Motor neuron (in vitro differentiated cells): ENCODE results near the gene BPIFB4. TPM values are rescaled to one million over a fixed set of nuclear protein-coding genes. Genes with fewer than 3 reads are reported as not detected.
"Not testable (repeated sequence)": the region's sequence is repeated elsewhere in the genome, so short reads cannot be mapped to it uniquely, and the experiment has no call there.

Experiments used
- ATAC-seq, 8 experiments: fragments of 200-7000 bp; cut with Tn5 transposase; replicated peaks in 6 of 8; 2 replicates each; pipeline ENCODE4 v1.8.0; 2021; ENCODE audit warnings: mild to moderate bottlenecking in 8 of 8, moderate library complexity in 8 of 8
- H3K27ac ChIP-seq, 2 donors: fragments of 250-450 bp; sonication (Bioruptor Pico); 2 replicates each; pipeline ENCODE4 v1.9.0; 2021; ENCODE audit warnings: antibody characterized with exemption in 2 of 2, mild to moderate bottlenecking in 2 of 2, moderate library complexity in 1 of 2
- H3K4me1 ChIP-seq, 2 donors: fragments of 250-450 bp; sonication (Bioruptor Pico); replicated peaks in 1 of 2; 2 replicates each; pipeline ENCODE4 v1.6.1; 2021; ENCODE audit warnings: antibody characterized with exemption in 2 of 2, mild to moderate bottlenecking in 2 of 2, moderate library complexity in 1 of 2
- H3K4me3 ChIP-seq, 5 donors: fragments of 250-450 bp; sonication (Bioruptor Pico); 2 replicates each; pipeline ENCODE4 v1.9.0; 2021; ENCODE audit warnings: antibody characterized with exemption in 5 of 5, mild to moderate bottlenecking in 5 of 5, moderate library complexity in 4 of 5
- WGBS, 10 experiments: fragments of 450-650 bp; shearing (Covaris generic); methylation state at CpG; one replicate each; pipeline ENCODE4 v1.0.0; 2022; 5-methylcytosine and 5-hydroxymethylcytosine counted together
- in situ Hi-C, 9 experiments: fragments of 400-800 bp; cut with MboI; loops; one replicate each; pipeline ENCODE4 v1.15.0; 2021; ENCODE audit warnings: low sequenced_read_pairs in 9 of 9, low pct_unique_long_range_greater_than_20kb in 2 of 9; ENCODE audit not compliant: unreplicated experiment in 9 of 9
- total RNA-seq, 8 experiments: library from RNA; unstranded; fragments of 300-600 nt; gene quantifications; 2 replicates each; pipeline versions ENCODE4 v1.2.3 to v1.2.4, GENCODE V29; 2022

BPIFB4 gene
- total RNA-seq, 8 experiments from 2014 or later, result 0.33 TPM; not detected in 7

- H3K4me3 ChIP-seq, in situ Hi-C loops, ATAC-seq, H3K4me1 ChIP-seq, H3K27ac ChIP-seq: not testable (repeated sequence)
- 19 to 83% (median 69%) methylated on average over 2 to 14 of the region's 15 CpGs; no CpG with 5 or more reads in 2 of the 10 experiments for WGBS, 10 experiments
Observed at GRCh38 chr20:33045129-33045721, 34.2 kb upstream of the BPIFB4 start.

GRCh38 chr20:33046412-33046811, 33.0 kb upstream of the BPIFB4 start:
- WGBS, 10 experiments, result 0 to 88% (median 33%) methylated on average over 1 to 3 of the region's 3 CpGs; no CpG with 5 or more reads in 1 of the 10 experiments
- H3K4me3 ChIP-seq, result no peak overlapping the region
- no peaks in the 10 kb centered on the region for H3K4me1 ChIP-seq
- ATAC-seq, result no peak
- no peak overlapping the region for H3K27ac ChIP-seq
- in situ Hi-C loops, result no loop called here

GRCh38 chr20:33051333-33051732, 28.1 kb upstream of the BPIFB4 start:
- Histone ChIP-seq H3K4me3 (no peak overlapping the region), H3K27ac (no peak overlapping the region), H3K4me1 (no peaks in the 10 kb centered on the region)
- peak in 1 of 8 experiments; percentile 25 for ATAC-seq
- in situ Hi-C loops, result loop anchor here in 1 of 9 experiments (25.0 kb wide), 1 partner anchor 139 kb away; no protein-coding TSS in a partner anchor
- 17 to 71% (median 53%) methylated on average over 1 to 4 of the region's 4 CpGs; no CpG with 5 or more reads in 2 of the 10 experiments for WGBS, 10 experiments

- WGBS, 10 experiments, result 12 to 87% (median 57%) methylated on average over 3 to 12 of the region's 25 CpGs; no CpG with 5 or more reads in 4 of the 10 experiments
- Histone ChIP-seq H3K4me3 (no peak within 1 kb of the TSS), H3K27ac (no peak within 1 kb of the TSS), H3K4me1 (no peaks in the 10 kb centered on the region)
- no peak for ATAC-seq
- in situ Hi-C loops, result loop anchor here in 1 of 9 experiments (25.0 kb wide), 1 partner anchor 141 kb away; no protein-coding TSS in a partner anchor
Observed at GRCh38 chr20:33053291-33054106, 25.9 kb upstream of the BPIFB4 start, which contains the start of gene BPIFB3. Gene BPIFB3 (plus strand): TSS chr20:33053903. CDS start chr20:33055436, 1,533 bp downstream.

- H3K4me3 ChIP-seq, result no peak overlapping the region
- H3K4me1 ChIP-seq, result no peaks in the 10 kb centered on the region
- ATAC-seq, result no peak
- 59 to 95% (median 84%) methylated on average over 2 to 6 of the region's 7 CpGs; no CpG with 5 or more reads in 2 of the 10 experiments for WGBS, 10 experiments
- in situ Hi-C loops, result loop anchor here in 1 of 9 experiments (25.0 kb wide), 1 partner anchor 142 kb away; no protein-coding TSS in a partner anchor
- no peak overlapping the region for H3K27ac ChIP-seq
Observed at GRCh38 chr20:33054381-33054780, 25.1 kb upstream of the BPIFB4 start.

GRCh38 chr20:33054791-33055190, 24.7 kb upstream of the BPIFB4 start:
- no peak overlapping the region for H3K4me3 ChIP-seq
- H3K4me1 ChIP-seq, result no peaks in the 10 kb centered on the region
- in situ Hi-C loops, result loop anchor here in 1 of 9 experiments (25.0 kb wide), 1 partner anchor 142 kb away; no protein-coding TSS in a partner anchor
- 0 to 100% (median 50%) methylated on average over 1 of the region's 2 CpGs; no CpG with 5 or more reads in 7 of the 10 experiments for WGBS, 10 experiments
- no peak overlapping the region for H3K27ac ChIP-seq
- ATAC-seq, result no peak

DNA sequence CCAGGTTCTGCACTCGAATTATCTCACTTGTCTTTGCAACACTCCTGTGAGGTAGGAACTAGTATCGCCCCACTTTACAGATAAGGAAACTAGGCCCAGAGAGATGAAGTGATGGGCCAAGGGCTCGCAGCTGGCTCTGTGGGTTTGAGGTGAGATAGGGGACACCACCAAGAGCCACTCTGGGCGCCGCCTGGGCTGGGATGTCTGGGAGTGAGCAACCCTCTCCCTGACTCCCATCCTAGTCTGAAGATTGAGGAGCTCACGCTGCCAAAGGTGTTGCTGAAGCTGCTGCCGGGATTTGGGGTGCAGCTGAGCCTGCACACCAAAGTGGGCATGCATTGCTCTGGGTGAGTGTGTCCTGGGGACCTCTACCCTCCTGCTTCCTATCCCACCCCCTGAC, 20.3 kb upstream of the BPIFB4 start:
- H3K27ac ChIP-seq, result no peak overlapping the region
- 46 to 94% (median 89%) methylated on average over 2 to 4 of the region's 7 CpGs; no CpG with 5 or more reads in 5 of the 10 experiments for WGBS, 10 experiments
- no peak for ATAC-seq
- peaks cover 9% of the 10 kb centered on the region in 2 donors for H3K4me1 ChIP-seq
- no peak overlapping the region for H3K4me3 ChIP-seq
- in situ Hi-C loops, result loop anchor here in 1 of 9 experiments (25.0 kb wide), 1 partner anchor 147 kb away; no protein-coding TSS in a partner anchor

DNA sequence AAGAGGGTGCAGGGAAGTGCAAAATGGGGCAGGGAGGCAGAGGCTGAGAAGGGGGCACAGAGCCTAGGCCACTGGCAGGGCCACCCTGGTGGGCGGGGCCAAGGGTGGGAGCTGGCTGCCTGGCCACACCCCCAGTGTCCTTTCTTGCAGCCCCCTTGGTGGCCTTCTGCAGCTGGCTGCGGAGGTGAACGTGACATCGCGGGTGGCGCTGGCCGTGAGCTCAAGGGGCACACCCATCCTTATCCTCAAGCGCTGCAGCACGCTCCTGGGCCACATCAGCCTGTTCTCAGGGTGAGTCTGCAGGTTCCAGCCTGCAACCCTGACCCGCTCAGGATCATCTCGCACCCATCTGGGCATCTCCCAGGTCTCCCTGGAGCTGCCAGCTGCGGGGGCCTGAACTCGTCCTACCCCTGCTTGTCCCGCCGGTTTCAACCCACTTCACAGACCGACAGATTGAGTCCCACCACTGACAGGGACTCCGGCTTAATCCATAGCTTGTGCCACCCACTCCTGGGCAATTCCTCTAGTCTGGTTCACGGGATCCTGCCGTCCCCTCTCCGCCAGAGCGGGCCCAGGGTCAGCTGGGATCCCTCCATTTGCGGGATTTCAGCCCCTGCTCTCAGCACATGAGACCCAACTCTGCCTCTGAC, 19.6 kb upstream of the BPIFB4 start:
- H3K4me3 ChIP-seq, result no peak overlapping the region
- in situ Hi-C loops, result loop anchor here in 1 of 9 experiments (25.0 kb wide), 1 partner anchor 148 kb away; no protein-coding TSS in a partner anchor
- H3K4me1 ChIP-seq, result peaks cover 9% of the 10 kb centered on the region in 2 donors
- no peak for ATAC-seq
- H3K27ac ChIP-seq, result no peak overlapping the region
- 80 to 94% (median 87%) methylated on average over 1 to 3 of the region's 22 CpGs; no CpG with 5 or more reads in 7 of the 10 experiments for WGBS, 10 experiments

DNA sequence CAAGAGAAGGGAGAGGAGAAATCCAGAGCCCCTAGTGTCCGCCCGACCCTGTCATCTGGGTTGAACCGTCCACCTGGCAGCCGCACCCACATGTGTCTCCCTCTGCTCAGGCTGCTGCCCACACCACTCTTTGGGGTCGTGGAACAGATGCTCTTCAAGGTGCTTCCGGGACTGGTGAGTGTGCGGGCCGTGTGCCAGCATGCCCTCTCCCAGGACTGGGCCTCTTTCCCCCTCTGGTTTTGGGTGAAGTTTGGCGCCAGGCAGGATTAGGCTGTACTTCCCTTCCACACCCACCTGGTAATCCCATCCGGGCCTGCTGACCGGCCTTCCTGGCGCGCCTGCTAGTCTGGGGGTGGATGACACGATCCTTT, 17.8 kb upstream of the BPIFB4 start:
- Histone ChIP-seq H3K4me1 (peaks cover 9% of the 10 kb centered on the region in 2 donors), H3K27ac (no peak overlapping the region), H3K4me3 (no peak overlapping the region)
- in situ Hi-C loops, result loop anchor here in 1 of 9 experiments (25.0 kb wide), 1 partner anchor 149 kb away; no protein-coding TSS in a partner anchor
- ATAC-seq, result no peak
- WGBS, 10 experiments, result 60 to 100% (median 82%) methylated on average over 1 to 4 of the region's 14 CpGs; no CpG with 5 or more reads in 6 of the 10 experiments

DNA sequence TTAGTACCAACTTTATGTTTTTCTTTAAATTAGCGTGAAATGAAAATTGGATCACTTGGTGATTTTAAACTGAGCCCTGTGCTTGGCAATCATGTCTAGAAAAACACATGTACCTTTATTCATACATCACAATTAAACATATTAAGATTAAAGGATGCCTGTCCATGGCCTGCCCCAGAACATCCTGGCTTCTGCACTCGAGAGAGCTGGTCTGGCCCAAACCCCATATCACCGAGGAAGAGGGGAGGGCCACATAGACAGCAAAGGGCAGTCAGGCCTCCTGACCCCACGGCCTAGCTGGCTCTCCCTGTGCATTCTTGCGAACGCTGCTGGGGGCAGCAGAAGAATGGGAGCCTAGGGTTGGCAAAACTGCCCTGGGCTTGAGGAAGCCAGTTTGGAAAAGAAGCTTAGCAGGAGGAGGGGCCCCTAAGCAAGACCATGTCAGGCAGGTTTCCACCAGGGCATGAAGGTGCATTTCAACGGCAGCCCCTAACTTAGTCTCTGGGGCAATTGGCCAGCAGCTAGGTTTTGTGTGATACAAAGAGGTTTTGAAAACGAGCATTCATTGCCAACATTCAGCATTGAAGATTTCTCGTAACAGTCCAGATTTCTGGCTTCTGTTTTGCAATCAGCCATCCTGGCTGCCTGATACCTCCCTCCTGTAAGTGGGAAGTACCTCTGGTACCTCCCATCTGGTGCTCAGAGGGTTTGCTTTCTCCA, 17.2 kb upstream of the BPIFB4 start:
- no peak overlapping the region for H3K27ac ChIP-seq
- in situ Hi-C loops, result loop anchor here in 1 of 9 experiments (25.0 kb wide), 1 partner anchor 150 kb away; no protein-coding TSS in a partner anchor
- peak in 1 of 8 experiments; percentile 35 for ATAC-seq
- peaks cover 9% of the 10 kb centered on the region in 2 donors for H3K4me1 ChIP-seq
- WGBS, 10 experiments, result 7 to 51% (median 28%) methylated on average over 2 to 6 of the region's 9 CpGs; no CpG with 5 or more reads in 1 of the 10 experiments
- no peak overlapping the region for H3K4me3 ChIP-seq

GRCh38 chr20:33062825-33063149, 16.7 kb upstream of the BPIFB4 start:
- ATAC-seq, result no peak
- in situ Hi-C loops, result loop anchor here in 1 of 9 experiments (25.0 kb wide), 1 partner anchor 150 kb away; no protein-coding TSS in a partner anchor
- Histone ChIP-seq H3K4me1 (peaks cover 9% of the 10 kb centered on the region in 2 donors), H3K4me3 (no peak overlapping the region), H3K27ac (no peak overlapping the region)
- WGBS, 10 experiments, result 0% methylated on average over 1 of the region's 1 CpG; no CpG with 5 or more reads in 9 of the 10 experiments

- Histone ChIP-seq H3K4me3 (no peak overlapping the region), H3K27ac (no peak overlapping the region), H3K4me1 (peaks cover 9% of the 10 kb centered on the region in 2 donors)
- no peak for ATAC-seq
- in situ Hi-C loops, result loop anchor here in 1 of 9 experiments (25.0 kb wide), 1 partner anchor 151 kb away; no protein-coding TSS in a partner anchor
- 0 to 92% (median 38%) methylated on average over 1 to 2 of the region's 6 CpGs; no CpG with 5 or more reads in 6 of the 10 experiments for WGBS, 10 experiments
Observed at GRCh38 chr20:33063271-33063670, 16.2 kb upstream of the BPIFB4 start.
